ENCODE results near the gene DHX36. TPM values are rescaled to one million over a fixed set of nuclear protein-coding genes. Genes with fewer than 3 reads are reported as not detected.

The DHX36 gene
- total and polyA plus RNA-seq, 10 donors, result 27.4 to 106 (median 70.8) TPM

GRCh38 chr3:154356009-154356408, 31.7 kb upstream of the DHX36 start:
- intact Hi-C loops (cut with DNase I; ENCODE audit: low total_unique reads), result no loop called here
- H3K4me3 ChIP-seq, result no peak overlapping the region
- no peak for DNase-seq
- TF ChIP-seq POLR2A (IDR thresholded peaks at IDR 0.05), result no peak
- TF ChIP-seq, protein P1, sequence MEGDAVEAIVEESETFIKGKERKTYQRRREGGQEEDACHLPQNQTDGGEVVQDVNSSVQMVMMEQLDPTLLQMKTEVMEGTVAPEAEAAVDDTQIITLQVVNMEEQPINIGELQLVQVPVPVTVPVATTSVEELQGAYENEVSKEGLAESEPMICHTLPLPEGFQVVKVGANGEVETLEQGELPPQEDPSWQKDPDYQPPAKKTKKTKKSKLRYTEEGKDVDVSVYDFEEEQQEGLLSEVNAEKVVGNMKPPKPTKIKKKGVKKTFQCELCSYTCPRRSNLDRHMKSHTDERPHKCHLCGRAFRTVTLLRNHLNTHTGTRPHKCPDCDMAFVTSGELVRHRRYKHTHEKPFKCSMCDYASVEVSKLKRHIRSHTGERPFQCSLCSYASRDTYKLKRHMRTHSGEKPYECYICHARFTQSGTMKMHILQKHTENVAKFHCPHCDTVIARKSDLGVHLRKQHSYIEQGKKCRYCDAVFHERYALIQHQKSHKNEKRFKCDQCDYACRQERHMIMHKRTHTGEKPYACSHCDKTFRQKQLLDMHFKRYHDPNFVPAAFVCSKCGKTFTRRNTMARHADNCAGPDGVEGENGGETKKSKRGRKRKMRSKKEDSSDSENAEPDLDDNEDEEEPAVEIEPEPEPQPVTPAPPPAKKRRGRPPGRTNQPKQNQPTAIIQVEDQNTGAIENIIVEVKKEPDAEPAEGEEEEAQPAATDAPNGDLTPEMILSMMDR (IDR thresholded peaks at IDR 0.05 in 8 of 11, conservative IDR thresholded peaks at IDR 0.05 in 3 of 11), result no peak
- WGBS, 5 donors, result 26 to 48% (median 42%) methylated on average over 1 of the region's 1 CpG
- H3K36me3 ChIP-seq, result no peaks in the 10 kb centered on the region
- H3K4me1 ChIP-seq, result no peaks in the 10 kb centered on the region
- H3K27ac ChIP-seq, result no peak overlapping the region
- peaks cover 0 to 6% (median 0%) of the 10 kb centered on the region in 7 donors for H3K27me3 ChIP-seq (replicated peaks in 1 of 7)
- no peaks in the 10 kb centered on the region for H3K9me3 ChIP-seq

GRCh38 chr3:154349223-154349622, 24.9 kb upstream of the DHX36 start:
- intact Hi-C loops (cut with DNase I; ENCODE audit: low total_unique reads), result no loop called here
- no peaks in the 10 kb centered on the region for H3K36me3 ChIP-seq
- no peak for DNase-seq
- H3K27me3 ChIP-seq (replicated peaks in 1 of 7), result no peaks in the 10 kb centered on the region
- no peaks in the 10 kb centered on the region for H3K4me1 ChIP-seq
- H3K4me3 ChIP-seq, result no peak overlapping the region
- H3K27ac ChIP-seq, result no peak overlapping the region
- WGBS, 5 donors, result 71 to 82% (median 72%) methylated on average over 2 of the region's 2 CpGs
- H3K9me3 ChIP-seq, result no peaks in the 10 kb centered on the region
- TF ChIP-seq POLR2AphosphoS5 (IDR thresholded peaks at IDR 0.05) (no peak), POLR2A (IDR thresholded peaks at IDR 0.05) (no peak)
- TF ChIP-seq, protein P1 (IDR thresholded peaks at IDR 0.05 in 8 of 11, conservative IDR thresholded peaks at IDR 0.05 in 3 of 11), result no peak

- no peak overlapping the region for H3K27ac ChIP-seq
- H3K27me3 ChIP-seq (replicated peaks in 1 of 7), result no peaks in the 10 kb centered on the region
- H3K4me1 ChIP-seq, result no peaks in the 10 kb centered on the region
- TF ChIP-seq POLR2A (IDR thresholded peaks at IDR 0.05), result no peak
- no peak for TF ChIP-seq POLR2AphosphoS5 (IDR thresholded peaks at IDR 0.05)
- TF ChIP-seq, protein P1 (IDR thresholded peaks at IDR 0.05 in 8 of 11, conservative IDR thresholded peaks at IDR 0.05 in 3 of 11), result no peak
- no peak overlapping the region for H3K4me3 ChIP-seq
- no peaks in the 10 kb centered on the region for H3K36me3 ChIP-seq
- no peak for DNase-seq
- intact Hi-C loops (cut with DNase I; ENCODE audit: low total_unique reads), result no loop called here
- 74 to 83% (median 77%) methylated on average over 2 of the region's 2 CpGs for WGBS, 5 donors
- H3K9me3 ChIP-seq, result no peaks in the 10 kb centered on the region
Observed at GRCh38 chr3:154345422-154346122, 21.3 kb upstream of the DHX36 start.

DNA sequence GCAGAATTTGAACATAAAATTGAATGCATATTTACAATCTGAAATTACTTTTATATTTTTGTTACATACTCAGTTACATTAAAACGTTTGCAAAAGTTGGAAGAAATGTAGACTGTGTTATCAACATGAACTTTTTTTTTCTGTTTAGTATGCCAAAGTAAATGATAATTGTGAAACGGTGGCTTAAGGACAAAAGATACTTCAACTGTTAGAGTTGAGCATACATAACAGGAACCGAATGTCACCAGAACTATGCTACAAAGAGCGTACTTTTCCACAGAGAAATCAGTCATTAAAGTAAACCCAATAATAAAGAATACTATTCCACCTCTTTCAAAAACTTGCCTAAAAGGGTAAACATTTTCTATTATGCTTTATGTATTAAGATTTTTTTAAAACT, 14.3 kb upstream of the DHX36 start:
- Histone ChIP-seq H3K4me1 (no peaks in the 10 kb centered on the region), H3K36me3 (no peaks in the 10 kb centered on the region), H3K27ac (no peak overlapping the region), H3K9me3 (no peaks in the 10 kb centered on the region), H3K4me3 (no peak overlapping the region), H3K27me3 (replicated peaks in 1 of 7) (no peaks in the 10 kb centered on the region)
- intact Hi-C loops (cut with DNase I; ENCODE audit: low total_unique reads), result loop anchor here (10.0 kb wide), 1 partner anchor 1366 kb away; no protein-coding TSS in a partner anchor
- WGBS, 5 donors, result 74 to 83% (median 83%) methylated on average over 4 of the region's 4 CpGs
- no peak for DNase-seq
- TF ChIP-seq POLR2AphosphoS5 (IDR thresholded peaks at IDR 0.05) (no peak), POLR2A (IDR thresholded peaks at IDR 0.05) (no peak)
- TF ChIP-seq, protein P1 (IDR thresholded peaks at IDR 0.05 in 8 of 11, conservative IDR thresholded peaks at IDR 0.05 in 3 of 11), result no peak
